ENCODE results near the gene ERMARD. TPM values are rescaled to one million over a fixed set of nuclear protein-coding genes. Genes with fewer than 3 reads are reported as not detected.

The ERMARD gene
- total RNA-seq, 1 experiment from 2014 or later: 17.7 TPM

GRCh38 chr6:169785566-169785965, 34.1 kb downstream of the ERMARD start:
- DNase-seq (ENCODE audit: low spot score) (no peak), ATAC-seq (no peak)
- TF ChIP-seq FOXK1 (CRISPR knock-in tag; IDR thresholded peaks at IDR 0.05) (no peak), CREB1 (CRISPR knock-in tag; IDR thresholded peaks at IDR 0.05) (no peak), SMAD4 (CRISPR knock-in tag; IDR thresholded peaks at IDR 0.05) (no peak), EMX1 (CRISPR knock-in tag; IDR thresholded peaks at IDR 0.05) (no peak), NR1H2 (CRISPR knock-in tag; IDR thresholded peaks at IDR 0.05) (no peak), GRHL2 (CRISPR knock-in tag; IDR thresholded peaks at IDR 0.05; ENCODE audit: insufficient replicate concordance, severe bottlenecking) (no peak), SMAD3 (CRISPR knock-in tag; IDR thresholded peaks at IDR 0.05; ENCODE audit: borderline replicate concordance) (no peak), OVOL2 (CRISPR knock-in tag; IDR thresholded peaks at IDR 0.05; ENCODE audit: borderline replicate concordance) (no peak)
- TF ChIP-seq, protein P1, sequence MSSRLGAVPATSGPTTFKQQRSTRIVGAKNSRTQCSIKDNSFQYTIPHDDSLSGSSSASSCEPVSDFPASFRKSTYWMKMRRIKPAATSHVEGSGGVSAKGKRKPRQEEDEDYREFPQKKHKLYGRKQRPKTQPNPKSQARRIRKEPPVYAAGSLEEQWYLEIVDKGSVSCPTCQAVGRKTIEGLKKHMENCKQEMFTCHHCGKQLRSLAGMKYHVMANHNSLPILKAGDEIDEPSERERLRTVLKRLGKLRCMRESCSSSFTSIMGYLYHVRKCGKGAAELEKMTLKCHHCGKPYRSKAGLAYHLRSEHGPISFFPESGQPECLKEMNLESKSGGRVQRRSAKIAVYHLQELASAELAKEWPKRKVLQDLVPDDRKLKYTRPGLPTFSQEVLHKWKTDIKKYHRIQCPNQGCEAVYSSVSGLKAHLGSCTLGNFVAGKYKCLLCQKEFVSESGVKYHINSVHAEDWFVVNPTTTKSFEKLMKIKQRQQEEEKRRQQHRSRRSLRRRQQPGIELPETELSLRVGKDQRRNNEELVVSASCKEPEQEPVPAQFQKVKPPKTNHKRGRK (CRISPR knock-in tag; IDR thresholded peaks at IDR 0.05; ENCODE audit: borderline replicate concordance): no peak
- TF ChIP-seq, protein P2, sequence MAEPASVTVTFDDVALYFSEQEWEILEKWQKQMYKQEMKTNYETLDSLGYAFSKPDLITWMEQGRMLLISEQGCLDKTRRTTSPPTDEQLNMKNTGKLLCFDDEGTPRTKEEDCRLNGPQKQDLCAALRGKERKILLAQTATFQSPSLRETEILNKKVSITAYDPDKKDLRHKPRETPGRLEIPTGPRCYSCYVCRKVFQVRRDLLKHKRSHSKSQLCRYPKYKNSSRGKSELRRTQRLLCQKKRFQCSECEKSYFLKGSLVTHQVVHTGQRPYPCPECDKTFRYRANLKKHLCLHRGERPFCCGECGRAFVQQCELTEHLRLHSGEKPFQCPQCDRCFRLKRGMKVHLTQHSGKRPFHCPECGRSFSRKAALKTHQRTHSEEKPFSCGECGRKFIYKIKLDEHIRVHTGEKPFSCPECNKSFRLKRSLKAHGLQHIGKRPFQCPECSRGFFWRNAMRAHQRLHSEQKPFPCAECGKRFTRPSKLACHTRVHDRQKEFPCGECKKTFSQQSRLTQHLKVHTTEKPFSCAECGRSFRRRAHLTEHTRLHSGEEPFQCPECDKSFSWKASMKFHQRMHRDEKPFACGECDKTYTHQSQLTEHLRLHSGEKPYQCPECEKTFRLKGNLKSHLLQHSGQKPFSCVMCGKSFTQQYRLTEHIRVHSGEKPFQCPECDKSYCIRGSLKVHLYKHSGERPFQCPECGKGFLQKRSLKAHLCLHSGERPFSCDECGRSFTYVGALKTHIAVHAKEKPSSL (CRISPR knock-in tag; conservative IDR thresholded peaks at IDR 0.05): no peak
- TF ChIP-seq, protein P3, sequence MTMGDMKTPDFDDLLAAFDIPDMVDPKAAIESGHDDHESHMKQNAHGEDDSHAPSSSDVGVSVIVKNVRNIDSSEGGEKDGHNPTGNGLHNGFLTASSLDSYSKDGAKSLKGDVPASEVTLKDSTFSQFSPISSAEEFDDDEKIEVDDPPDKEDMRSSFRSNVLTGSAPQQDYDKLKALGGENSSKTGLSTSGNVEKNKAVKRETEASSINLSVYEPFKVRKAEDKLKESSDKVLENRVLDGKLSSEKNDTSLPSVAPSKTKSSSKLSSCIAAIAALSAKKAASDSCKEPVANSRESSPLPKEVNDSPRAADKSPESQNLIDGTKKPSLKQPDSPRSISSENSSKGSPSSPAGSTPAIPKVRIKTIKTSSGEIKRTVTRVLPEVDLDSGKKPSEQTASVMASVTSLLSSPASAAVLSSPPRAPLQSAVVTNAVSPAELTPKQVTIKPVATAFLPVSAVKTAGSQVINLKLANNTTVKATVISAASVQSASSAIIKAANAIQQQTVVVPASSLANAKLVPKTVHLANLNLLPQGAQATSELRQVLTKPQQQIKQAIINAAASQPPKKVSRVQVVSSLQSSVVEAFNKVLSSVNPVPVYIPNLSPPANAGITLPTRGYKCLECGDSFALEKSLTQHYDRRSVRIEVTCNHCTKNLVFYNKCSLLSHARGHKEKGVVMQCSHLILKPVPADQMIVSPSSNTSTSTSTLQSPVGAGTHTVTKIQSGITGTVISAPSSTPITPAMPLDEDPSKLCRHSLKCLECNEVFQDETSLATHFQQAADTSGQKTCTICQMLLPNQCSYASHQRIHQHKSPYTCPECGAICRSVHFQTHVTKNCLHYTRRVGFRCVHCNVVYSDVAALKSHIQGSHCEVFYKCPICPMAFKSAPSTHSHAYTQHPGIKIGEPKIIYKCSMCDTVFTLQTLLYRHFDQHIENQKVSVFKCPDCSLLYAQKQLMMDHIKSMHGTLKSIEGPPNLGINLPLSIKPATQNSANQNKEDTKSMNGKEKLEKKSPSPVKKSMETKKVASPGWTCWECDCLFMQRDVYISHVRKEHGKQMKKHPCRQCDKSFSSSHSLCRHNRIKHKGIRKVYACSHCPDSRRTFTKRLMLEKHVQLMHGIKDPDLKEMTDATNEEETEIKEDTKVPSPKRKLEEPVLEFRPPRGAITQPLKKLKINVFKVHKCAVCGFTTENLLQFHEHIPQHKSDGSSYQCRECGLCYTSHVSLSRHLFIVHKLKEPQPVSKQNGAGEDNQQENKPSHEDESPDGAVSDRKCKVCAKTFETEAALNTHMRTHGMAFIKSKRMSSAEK (CRISPR knock-in tag; IDR thresholded peaks at IDR 0.05; ENCODE audit: borderline replicate concordance): no peak
- Mint-ChIP-seq H3K4me3 (no peak overlapping the region), H3K4me1 (peaks cover 10% of the 10 kb centered on the region; the same call in 1 of the 2 replicates), H3K36me3 (peaks cover 17% of the 10 kb centered on the region), H3K9me3 (peaks cover 4% of the 10 kb centered on the region), H3K27me3 (ENCODE audit: low read depth) (peaks cover 18% of the 10 kb centered on the region), H3K27ac (no peak overlapping the region)
- CTCF ChIA-PET: no interaction called here
- POLR2A ChIA-PET: no interaction called here

DNA sequence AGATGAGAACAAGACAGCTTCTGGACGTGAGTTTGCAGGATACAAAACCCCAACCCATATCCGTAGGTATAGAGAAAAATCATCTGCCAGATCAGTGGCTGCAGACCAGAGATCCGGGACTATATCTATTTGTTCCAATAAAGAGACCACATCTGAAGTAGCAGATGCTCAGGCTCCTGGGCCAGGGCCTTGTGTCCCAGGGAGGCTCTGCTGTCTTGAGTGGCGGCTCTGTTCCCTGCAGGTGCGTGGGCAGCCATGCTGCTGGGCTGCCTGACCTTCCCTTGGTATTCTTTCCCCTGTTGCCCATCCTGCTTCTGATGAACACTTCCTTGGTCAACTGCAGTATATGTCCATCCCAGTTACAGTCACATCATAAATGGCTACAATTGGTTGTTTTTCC, 34.9 kb downstream of the ERMARD start:
- no peak overlapping the region for H3K4me3 Mint-ChIP-seq
- ChIA-PET POLR2A (no interaction called here), CTCF (no interaction called here)
- H3K27me3 Mint-ChIP-seq (ENCODE audit: low read depth): peaks cover 25% of the 10 kb centered on the region
- H3K4me1 Mint-ChIP-seq: peaks cover 14% of the 10 kb centered on the region; the same call in 1 of the 2 replicates
- TF ChIP-seq MYBL2 (CRISPR knock-in tag; IDR thresholded peaks at IDR 0.05) (no peak), MLX (CRISPR knock-in tag; IDR thresholded peaks at IDR 0.05) (no peak), ZMAT4 (CRISPR knock-in tag; IDR thresholded peaks at IDR 0.05) (no peak), AR (CRISPR knock-in tag; IDR thresholded peaks at IDR 0.05) (no peak)
- TF ChIP-seq, protein P1 (CRISPR knock-in tag; IDR thresholded peaks at IDR 0.05; ENCODE audit: borderline replicate concordance): no peak
- no peak overlapping the region for H3K27ac Mint-ChIP-seq
- peaks cover 10% of the 10 kb centered on the region for H3K36me3 Mint-ChIP-seq
- peaks cover under 1% of the 10 kb centered on the region for H3K9me3 Mint-ChIP-seq
- DNase-seq (ENCODE audit: low spot score) (no peak), ATAC-seq (no peak)

Data from WTC11 (cell line).